ENCODE results near the gene KLF17. TPM values are rescaled to one million over a fixed set of nuclear protein-coding genes. Genes with fewer than 3 reads are reported as not detected.

Gene KLF17, protein sequence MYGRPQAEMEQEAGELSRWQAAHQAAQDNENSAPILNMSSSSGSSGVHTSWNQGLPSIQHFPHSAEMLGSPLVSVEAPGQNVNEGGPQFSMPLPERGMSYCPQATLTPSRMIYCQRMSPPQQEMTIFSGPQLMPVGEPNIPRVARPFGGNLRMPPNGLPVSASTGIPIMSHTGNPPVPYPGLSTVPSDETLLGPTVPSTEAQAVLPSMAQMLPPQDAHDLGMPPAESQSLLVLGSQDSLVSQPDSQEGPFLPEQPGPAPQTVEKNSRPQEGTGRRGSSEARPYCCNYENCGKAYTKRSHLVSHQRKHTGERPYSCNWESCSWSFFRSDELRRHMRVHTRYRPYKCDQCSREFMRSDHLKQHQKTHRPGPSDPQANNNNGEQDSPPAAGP
- total RNA-seq = not detected in 2 replicates

DNA sequence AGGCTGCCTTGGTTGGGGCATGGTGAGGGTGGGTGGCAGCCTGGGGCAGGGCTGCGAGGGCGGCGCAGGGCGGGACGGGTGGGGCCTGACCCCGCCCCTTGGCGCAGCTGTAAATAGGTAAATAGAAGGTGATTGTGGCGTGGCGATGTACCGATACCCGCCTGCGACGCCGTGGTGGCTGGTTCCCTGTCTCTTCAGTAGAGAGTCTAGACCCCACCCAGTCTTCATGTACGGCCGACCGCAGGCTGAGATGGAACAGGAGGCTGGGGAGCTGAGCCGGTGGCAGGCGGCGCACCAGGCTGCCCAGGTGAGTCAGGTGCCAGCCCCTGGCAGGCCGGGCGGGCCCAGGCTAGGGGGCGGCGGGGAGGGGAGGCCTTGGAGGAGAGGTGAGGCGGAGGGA lies at the start of gene KLF17:
Gene KLF17 (plus strand): TSS at position 140 of the 400 bp plus-strand sequence. CDS start 87 bp downstream, at position 227.
- TF ChIP-seq, protein P1, sequence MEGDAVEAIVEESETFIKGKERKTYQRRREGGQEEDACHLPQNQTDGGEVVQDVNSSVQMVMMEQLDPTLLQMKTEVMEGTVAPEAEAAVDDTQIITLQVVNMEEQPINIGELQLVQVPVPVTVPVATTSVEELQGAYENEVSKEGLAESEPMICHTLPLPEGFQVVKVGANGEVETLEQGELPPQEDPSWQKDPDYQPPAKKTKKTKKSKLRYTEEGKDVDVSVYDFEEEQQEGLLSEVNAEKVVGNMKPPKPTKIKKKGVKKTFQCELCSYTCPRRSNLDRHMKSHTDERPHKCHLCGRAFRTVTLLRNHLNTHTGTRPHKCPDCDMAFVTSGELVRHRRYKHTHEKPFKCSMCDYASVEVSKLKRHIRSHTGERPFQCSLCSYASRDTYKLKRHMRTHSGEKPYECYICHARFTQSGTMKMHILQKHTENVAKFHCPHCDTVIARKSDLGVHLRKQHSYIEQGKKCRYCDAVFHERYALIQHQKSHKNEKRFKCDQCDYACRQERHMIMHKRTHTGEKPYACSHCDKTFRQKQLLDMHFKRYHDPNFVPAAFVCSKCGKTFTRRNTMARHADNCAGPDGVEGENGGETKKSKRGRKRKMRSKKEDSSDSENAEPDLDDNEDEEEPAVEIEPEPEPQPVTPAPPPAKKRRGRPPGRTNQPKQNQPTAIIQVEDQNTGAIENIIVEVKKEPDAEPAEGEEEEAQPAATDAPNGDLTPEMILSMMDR (IDR thresholded peaks at IDR 0.05; ENCODE audit: insufficient read depth, low read length, poor library complexity, severe bottlenecking) = no peak
- no peak within 1 kb of the TSS for H3K4me3 ChIP-seq (ENCODE audit: low read depth, low read length)
- no peak for DNase-seq (ENCODE audit: low read depth)
- no peaks in the 10 kb centered on the region for H3K36me3 ChIP-seq (ENCODE audit: control insufficient read depth, insufficient read depth, low read length)
- H3K27me3 ChIP-seq (ENCODE audit: control insufficient read depth, insufficient read depth, low read length) = no peaks in the 10 kb centered on the region

DNA sequence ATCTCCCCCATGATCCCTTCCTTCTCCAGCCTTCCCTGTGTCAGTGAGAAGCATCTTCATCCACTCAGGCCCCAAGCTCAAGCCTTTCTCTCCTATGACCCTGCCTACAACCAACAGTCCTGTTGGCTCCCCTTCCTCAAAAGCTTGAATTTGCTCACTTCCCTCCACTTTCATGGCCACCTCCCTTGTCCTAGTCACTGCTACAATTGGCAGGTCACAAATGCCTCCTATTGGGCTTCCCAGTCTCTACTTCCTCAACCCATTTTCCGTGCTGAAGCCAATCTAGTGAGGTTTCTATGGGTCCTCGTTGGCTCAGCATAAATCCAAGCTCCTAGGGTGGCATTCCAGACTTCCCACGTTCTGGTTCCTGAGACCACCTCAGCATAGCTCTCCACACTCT lies 47.2 kb upstream of the KLF17 start:
- TF ChIP-seq, protein P1 (IDR thresholded peaks at IDR 0.05; ENCODE audit: insufficient read depth, low read length, poor library complexity, severe bottlenecking) = no peak
- Histone ChIP-seq H3K36me3 (ENCODE audit: control insufficient read depth, insufficient read depth, low read length) (no peaks in the 10 kb centered on the region), H3K27me3 (ENCODE audit: control insufficient read depth, insufficient read depth, low read length) (no peaks in the 10 kb centered on the region), H3K4me3 (ENCODE audit: low read depth, low read length) (no peak overlapping the region)
- DNase-seq (ENCODE audit: low read depth) = no peak

DNA sequence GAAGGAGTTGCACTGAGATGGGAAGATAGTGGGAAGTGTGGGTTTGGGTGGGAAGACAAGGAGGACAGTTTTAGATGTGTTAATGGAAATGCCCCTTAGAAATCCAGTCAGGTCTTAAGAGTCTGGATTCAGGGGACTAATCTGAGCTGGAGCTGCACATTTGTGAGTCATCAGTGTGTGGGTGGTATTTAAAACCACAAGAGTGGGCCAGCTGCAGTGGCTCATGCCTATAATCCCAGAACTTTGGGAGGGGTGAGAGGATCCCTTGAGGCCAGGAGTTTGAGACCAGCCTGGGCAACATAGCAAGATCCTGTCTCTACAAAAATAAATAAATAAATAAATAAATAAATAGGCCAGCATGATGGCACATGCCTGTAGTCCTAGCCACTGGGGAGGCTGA lies 46.4 kb upstream of the KLF17 start:
- H3K4me3 ChIP-seq (ENCODE audit: low read depth, low read length) = no peak overlapping the region
- TF ChIP-seq, protein P1 (IDR thresholded peaks at IDR 0.05; ENCODE audit: insufficient read depth, low read length, poor library complexity, severe bottlenecking) = no peak
- peak; percentile 85 for DNase-seq (ENCODE audit: low read depth)
- H3K27me3 ChIP-seq (ENCODE audit: control insufficient read depth, insufficient read depth, low read length) = no peaks in the 10 kb centered on the region
- H3K36me3 ChIP-seq (ENCODE audit: control insufficient read depth, insufficient read depth, low read length) = no peaks in the 10 kb centered on the region

DNA sequence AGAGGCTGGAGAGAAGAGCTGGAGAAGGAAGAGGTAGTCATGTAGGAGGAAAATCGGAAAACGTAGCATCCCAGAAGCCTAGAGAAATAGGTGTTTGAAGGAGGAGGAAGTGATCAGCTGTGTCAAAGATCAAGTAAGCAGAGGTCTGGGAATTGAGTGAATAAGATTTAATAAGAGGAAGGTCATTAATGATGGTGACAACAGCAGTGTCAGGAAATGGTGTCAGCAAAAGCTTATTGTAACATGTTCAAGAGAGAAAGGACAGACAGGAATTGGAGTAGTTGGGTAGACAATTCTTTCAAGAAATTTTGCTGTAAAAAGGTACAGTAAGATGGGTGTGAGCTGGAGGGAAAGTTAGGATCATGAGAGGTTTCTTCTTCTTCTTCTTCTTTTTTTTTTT lies 45.8 kb upstream of the KLF17 start:
- TF ChIP-seq, protein P1 (IDR thresholded peaks at IDR 0.05; ENCODE audit: insufficient read depth, low read length, poor library complexity, severe bottlenecking) = no peak
- DNase-seq (ENCODE audit: low read depth) = no peak
- no peak overlapping the region for H3K4me3 ChIP-seq (ENCODE audit: low read depth, low read length)
- H3K27me3 ChIP-seq (ENCODE audit: control insufficient read depth, insufficient read depth, low read length) = no peaks in the 10 kb centered on the region
- no peaks in the 10 kb centered on the region for H3K36me3 ChIP-seq (ENCODE audit: control insufficient read depth, insufficient read depth, low read length)

DNA sequence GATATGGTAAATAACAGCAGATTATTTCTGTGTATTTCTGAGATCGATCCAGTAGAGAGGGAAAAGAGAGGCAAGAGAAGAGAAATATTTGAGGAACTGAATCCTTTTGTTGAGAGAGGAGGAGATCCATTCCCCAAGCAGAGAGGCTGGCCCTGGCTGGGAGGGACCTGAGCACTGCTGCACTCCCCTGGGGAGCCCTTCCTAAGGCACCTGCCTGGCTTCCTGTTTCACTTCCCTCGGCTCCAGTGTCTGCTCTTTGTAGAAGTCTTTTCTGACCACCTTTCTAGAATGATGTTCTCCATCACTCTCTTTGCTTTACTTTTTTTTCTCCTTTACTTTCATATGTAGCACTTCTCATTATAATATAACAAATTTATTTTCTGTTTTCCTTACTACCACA lies 45.1 kb upstream of the KLF17 start:
- no peaks in the 10 kb centered on the region for H3K27me3 ChIP-seq (ENCODE audit: control insufficient read depth, insufficient read depth, low read length)
- no peak for DNase-seq (ENCODE audit: low read depth)
- H3K4me3 ChIP-seq (ENCODE audit: low read depth, low read length) = no peak overlapping the region
- no peaks in the 10 kb centered on the region for H3K36me3 ChIP-seq (ENCODE audit: control insufficient read depth, insufficient read depth, low read length)
- TF ChIP-seq, protein P1 (IDR thresholded peaks at IDR 0.05; ENCODE audit: insufficient read depth, low read length, poor library complexity, severe bottlenecking) = no peak

DNA sequence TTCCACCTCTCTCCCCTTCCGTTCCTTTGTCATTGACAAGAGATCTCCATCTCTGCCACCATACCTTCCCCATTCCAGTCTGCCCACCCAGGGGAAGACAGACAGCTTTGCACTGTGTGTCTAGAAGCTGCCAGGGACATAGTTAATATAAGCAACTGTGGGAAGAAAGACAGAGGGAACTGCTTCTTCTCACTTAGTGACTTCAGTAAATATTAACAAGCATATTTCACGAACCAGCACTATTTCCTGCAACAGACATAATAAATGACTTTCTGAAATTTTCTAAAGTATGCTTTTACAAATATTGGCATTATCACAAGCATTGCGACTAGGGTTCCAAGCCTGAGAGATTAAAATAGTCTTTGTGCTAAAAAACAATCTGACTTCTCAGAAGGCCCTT lies 44.2 kb upstream of the KLF17 start:
- H3K36me3 ChIP-seq (ENCODE audit: control insufficient read depth, insufficient read depth, low read length) = no peaks in the 10 kb centered on the region
- TF ChIP-seq, protein P1 (IDR thresholded peaks at IDR 0.05; ENCODE audit: insufficient read depth, low read length, poor library complexity, severe bottlenecking) = no peak
- no peaks in the 10 kb centered on the region for H3K27me3 ChIP-seq (ENCODE audit: control insufficient read depth, insufficient read depth, low read length)
- H3K4me3 ChIP-seq (ENCODE audit: low read depth, low read length) = no peak overlapping the region
- no peak for DNase-seq (ENCODE audit: low read depth)

All from kidney epithelial cell (primary cell).